ENCODE results near the gene PPM1D.

DNA sequence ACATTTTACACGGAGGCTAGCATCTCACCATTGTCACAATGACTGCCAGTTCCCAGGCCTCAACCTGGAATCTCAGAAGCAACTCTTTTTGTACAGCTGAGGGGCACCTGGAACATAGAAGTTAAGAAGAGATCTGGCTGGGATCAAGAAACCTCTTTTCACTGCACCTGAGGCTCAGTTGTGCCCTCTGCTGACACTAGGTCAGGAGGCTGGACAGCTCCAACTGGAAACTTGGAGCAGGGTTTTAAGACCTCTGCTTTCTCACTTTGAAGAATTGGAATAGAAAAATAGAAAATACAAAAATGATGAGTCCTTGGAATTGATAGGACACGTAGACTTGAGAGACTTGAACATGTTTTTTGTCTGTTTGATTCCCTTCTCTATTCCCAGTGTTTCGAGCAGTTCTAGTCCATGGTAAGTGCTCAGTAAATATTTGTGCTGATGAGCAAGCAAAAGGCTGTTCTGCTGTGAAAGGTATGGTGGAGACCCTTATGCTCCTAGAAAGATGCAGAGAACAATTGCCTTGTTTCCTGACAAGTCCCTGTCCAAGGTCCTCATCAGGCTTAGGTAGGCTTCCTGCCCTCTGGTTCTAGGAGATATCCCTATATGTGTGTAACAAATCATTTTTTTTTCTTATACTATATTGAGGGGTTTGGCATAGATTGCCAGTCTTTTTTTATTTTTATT lies 13.6 kb upstream of the PPM1D start:
- TF ChIP-seq CTCF (IDR thresholded peaks at IDR 0.05) (no peak), POLR2A (IDR thresholded peaks at IDR 0.05) (no peak)
